Thyroid gland (tissue), 4 donors: Measurements from ENCODE around the gene DHRS1. TPM values are rescaled to one million over a fixed set of nuclear protein-coding genes. Genes with fewer than 3 reads are reported as not detected.
A peak's percentile ranks its signal among the peaks of the same experiment; 100 is the strongest.

Experiments used
- DNase-seq, 2 donors: peaks; one replicate each; pipeline ENCODE4 v3.0.0-alpha.2; 2019
- H3K27ac ChIP-seq, 3 donors: fragments of 200-600 bp; sonication (generic); 1 replicate in 2 of 3; 2 replicates in 1 of 3; pipeline ENCODE4 v1.5.1; 2016 to 2019; ENCODE audit warnings: mild to moderate bottlenecking in 1 of 3, moderate library complexity in 1 of 3
- H3K27me3 ChIP-seq: fragments of 200-600 bp; sonication (generic); one replicate; pipeline ENCODE4 v1.5.1; 2019
- H3K36me3 ChIP-seq, 2 donors: fragments of 200-600 bp; sonication (generic); one replicate each; pipeline ENCODE4 v1.5.1; 2016 to 2019
- H3K4me1 ChIP-seq, 2 donors: fragments of 200-600 bp; sonication (generic); one replicate each; pipeline ENCODE4 v1.5.1; 2017 to 2019
- H3K4me3 ChIP-seq, 3 donors: fragments of 200-600 bp; sonication (generic); replicated peaks in 1 of 3; 1 replicate in 2 of 3; 2 replicates in 1 of 3; pipeline ENCODE4 v1.5.1; 2016; ENCODE audit warnings: mild to moderate bottlenecking in 1 of 3
- H3K9me3 ChIP-seq: fragments of 200-600 bp; sonication (generic); one replicate; pipeline ENCODE4 v1.5.1; 2017
- POLR2A ChIP-seq, 2 donors: fragments of 450-650 bp; IDR thresholded peaks; one replicate each; pipeline ENCODE4 v1.6.1; 2017; ENCODE audit warnings: antibody characterized with exemption in 2 of 2, mild to moderate bottlenecking in 2 of 2, moderate library complexity in 1 of 2
- WGBS, 2 donors: methylation state at CpG; one replicate each; pipeline ENCODE4 v1.1.5; 2017; 5-methylcytosine and 5-hydroxymethylcytosine counted together
- intact Hi-C: fragments of 100-400 bp; cut with DNase I; formaldehyde crosslinking; loops from one replicate; pipeline ENCODE4 v1.15.1; 2023
- total RNA-seq, 4 donors: library from RNA; depleted of rRNA; stranded (reverse); fragments of >200 nt; gene quantifications; one replicate each; pipeline ENCODE4 v1.2.3, GENCODE V29; 2016
- TF ChIP-seq, protein P1 (sequence below), 6 experiments: fragments of 200-600 bp in 3 of 6; fragments of 450-650 bp in 3 of 6; sonication (generic) in 3 of 6; IDR thresholded peaks; one replicate each; pipeline ENCODE4 v1.5.1; 2016 to 2019; ENCODE audit warnings: antibody characterized with exemption in 6 of 6, mild to moderate bottlenecking in 2 of 6, inconsistent platforms in 1 of 6, moderate library complexity in 1 of 6

Gene DHRS1
- total RNA-seq, 4 donors from 2014 or later, result 35.2 to 59.3 (median 38.3) TPM

- Histone ChIP-seq H3K4me1 (peaks cover 11 to 16% of the 10 kb centered on the region in 2 donors), H3K4me3 (no peak overlapping the region), H3K36me3 (peaks cover 43 to 49% of the 10 kb centered on the region in 2 donors), H3K27ac (no peak overlapping the region), H3K27me3 (no peaks in the 10 kb centered on the region), H3K9me3 (no peaks in the 10 kb centered on the region)
- WGBS, 2 donors, result 91 to 100% methylated on average over 11 of the region's 11 CpGs
- intact Hi-C loops, result no loop called here
- TF ChIP-seq, protein P1, sequence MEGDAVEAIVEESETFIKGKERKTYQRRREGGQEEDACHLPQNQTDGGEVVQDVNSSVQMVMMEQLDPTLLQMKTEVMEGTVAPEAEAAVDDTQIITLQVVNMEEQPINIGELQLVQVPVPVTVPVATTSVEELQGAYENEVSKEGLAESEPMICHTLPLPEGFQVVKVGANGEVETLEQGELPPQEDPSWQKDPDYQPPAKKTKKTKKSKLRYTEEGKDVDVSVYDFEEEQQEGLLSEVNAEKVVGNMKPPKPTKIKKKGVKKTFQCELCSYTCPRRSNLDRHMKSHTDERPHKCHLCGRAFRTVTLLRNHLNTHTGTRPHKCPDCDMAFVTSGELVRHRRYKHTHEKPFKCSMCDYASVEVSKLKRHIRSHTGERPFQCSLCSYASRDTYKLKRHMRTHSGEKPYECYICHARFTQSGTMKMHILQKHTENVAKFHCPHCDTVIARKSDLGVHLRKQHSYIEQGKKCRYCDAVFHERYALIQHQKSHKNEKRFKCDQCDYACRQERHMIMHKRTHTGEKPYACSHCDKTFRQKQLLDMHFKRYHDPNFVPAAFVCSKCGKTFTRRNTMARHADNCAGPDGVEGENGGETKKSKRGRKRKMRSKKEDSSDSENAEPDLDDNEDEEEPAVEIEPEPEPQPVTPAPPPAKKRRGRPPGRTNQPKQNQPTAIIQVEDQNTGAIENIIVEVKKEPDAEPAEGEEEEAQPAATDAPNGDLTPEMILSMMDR (IDR thresholded peaks at IDR 0.05), result no peak
- no peak for TF ChIP-seq POLR2A (IDR thresholded peaks at IDR 0.05)
- no peak for DNase-seq
These were observed 4.4 kb upstream of the DHRS1 start for GRCh38 chr14:24304019-24304387.

- no peaks in the 10 kb centered on the region for H3K9me3 ChIP-seq
These were observed 873 bp upstream of the DHRS1 start for GRCh38 chr14:24300326-24300980.

GRCh38 chr14:24298892-24299254, 707 bp downstream of the DHRS1 start:
- Histone ChIP-seq H3K9me3 (no peaks in the 10 kb centered on the region), H3K27ac (peak overlapping the region in 1 of 3 donors; percentile 31), H3K4me1 (peaks cover 15 to 17% of the 10 kb centered on the region in 2 donors), H3K4me3 (peak overlapping the region in 2 of 3 donors; percentile 68 to 71), H3K27me3 (no peaks in the 10 kb centered on the region), H3K36me3 (peaks cover 18 to 24% of the 10 kb centered on the region in 2 donors)
- TF ChIP-seq, protein P1 (IDR thresholded peaks at IDR 0.05), result no peak
- no peak for TF ChIP-seq POLR2A (IDR thresholded peaks at IDR 0.05)
- intact Hi-C loops, result no loop called here
- WGBS, 2 donors, result 42 to 53% methylated on average over 7 of the region's 7 CpGs
- no peak for DNase-seq

More at GRCh38 chr14:24300326-24300980, 873 bp upstream of the DHRS1 start:
- DNase-seq, result no peak
- 28 to 29% methylated on average over 16 of the region's 16 CpGs for WGBS, 2 donors
- intact Hi-C loops, result loop anchor here (2.0 kb wide), 1 partner anchor 58 kb away; the partner anchor contains the start of gene TINF2
- no peaks in the 10 kb centered on the region for H3K27me3 ChIP-seq
- H3K36me3 ChIP-seq, result peaks cover 33 to 39% of the 10 kb centered on the region in 2 donors
- peaks cover 15 to 17% of the 10 kb centered on the region in 2 donors for H3K4me1 ChIP-seq
- TF ChIP-seq, protein P1 (IDR thresholded peaks at IDR 0.05), result no peak
- no peak for TF ChIP-seq POLR2A (IDR thresholded peaks at IDR 0.05)
- H3K27ac ChIP-seq, result peak overlapping the region in 1 of 3 donors; percentile 31
- H3K4me3 ChIP-seq, result peak overlapping the region; percentile 48 to 71 (median 68)

- Histone ChIP-seq H3K36me3 (peaks cover 4 to 10% of the 10 kb centered on the region in 2 donors), H3K4me1 (peaks cover 15 to 17% of the 10 kb centered on the region in 2 donors), H3K4me3 (no peak overlapping the region), H3K27me3 (no peaks in the 10 kb centered on the region), H3K9me3 (no peaks in the 10 kb centered on the region), H3K27ac (no peak overlapping the region)
- no peak for DNase-seq
- no peak for TF ChIP-seq POLR2A (IDR thresholded peaks at IDR 0.05)
- TF ChIP-seq, protein P1 (IDR thresholded peaks at IDR 0.05), result peak in 4 of 6 experiments; percentile 9 to 32 (median 19)
- 56 to 59% methylated on average over 5 of the region's 5 CpGs for WGBS, 2 donors
- intact Hi-C loops, result no loop called here
These were observed 2.2 kb downstream of the DHRS1 start for GRCh38 chr14:24297190-24297964.
